Motor neuron (in vitro differentiated cells): ENCODE results near the gene SLC9A8. TPM values are rescaled to one million over a fixed set of nuclear protein-coding genes. Genes with fewer than 3 reads are reported as not detected.

ENCODE experiments used
- ATAC-seq, 8 experiments: fragments of 200-7000 bp; cut with Tn5 transposase; replicated peaks in 6 of 8; 2 replicates each; pipeline ENCODE4 v1.8.0; 2021; ENCODE audit warnings: mild to moderate bottlenecking in 8 of 8, moderate library complexity in 8 of 8
- H3K27ac ChIP-seq, 2 donors: fragments of 250-450 bp; sonication (Bioruptor Pico); 2 replicates each; pipeline ENCODE4 v1.9.0; 2021; ENCODE audit warnings: antibody characterized with exemption in 2 of 2, mild to moderate bottlenecking in 2 of 2, moderate library complexity in 1 of 2
- H3K4me1 ChIP-seq, 2 donors: fragments of 250-450 bp; sonication (Bioruptor Pico); replicated peaks in 1 of 2; 2 replicates each; pipeline ENCODE4 v1.6.1; 2021; ENCODE audit warnings: antibody characterized with exemption in 2 of 2, mild to moderate bottlenecking in 2 of 2, moderate library complexity in 1 of 2
- H3K4me3 ChIP-seq, 5 donors: fragments of 250-450 bp; sonication (Bioruptor Pico); 2 replicates each; pipeline ENCODE4 v1.9.0; 2021; ENCODE audit warnings: antibody characterized with exemption in 5 of 5, mild to moderate bottlenecking in 5 of 5, moderate library complexity in 4 of 5
- WGBS, 10 experiments: fragments of 450-650 bp; shearing (Covaris generic); methylation state at CpG; one replicate each; pipeline ENCODE4 v1.0.0; 2022; 5-methylcytosine and 5-hydroxymethylcytosine counted together
- in situ Hi-C, 9 experiments: fragments of 400-800 bp; cut with MboI; loops; one replicate each; pipeline ENCODE4 v1.15.0; 2021; ENCODE audit warnings: low sequenced_read_pairs in 9 of 9, low pct_unique_long_range_greater_than_20kb in 2 of 9; ENCODE audit not compliant: unreplicated experiment in 9 of 9
- total RNA-seq, 8 experiments: library from RNA; unstranded; fragments of 300-600 nt; gene quantifications; 2 replicates each; pipeline versions ENCODE4 v1.2.3 to v1.2.4, GENCODE V29; 2022

Gene SLC9A8
- total RNA-seq, 8 experiments from 2014 or later = 3.7 to 15.5 (median 7.1) TPM

GRCh38 chr20:49865559-49865958 is 52.9 kb downstream of the SLC9A8 start:
- Histone ChIP-seq H3K4me3 (no peak overlapping the region), H3K27ac (no peak overlapping the region), H3K4me1 (no peaks in the 10 kb centered on the region)
- ATAC-seq = peak in 1 of 8 experiments; percentile 30
- 70 to 100% (median 94%) methylated on average over 1 to 7 of the region's 7 CpGs; no CpG with 5 or more reads in 4 of the 10 experiments for WGBS, 10 experiments
- in situ Hi-C loops = loop anchor here in 1 of 9 experiments (25.0 kb wide), 1 partner anchor 253 kb away; no protein-coding TSS in a partner anchor

DNA sequence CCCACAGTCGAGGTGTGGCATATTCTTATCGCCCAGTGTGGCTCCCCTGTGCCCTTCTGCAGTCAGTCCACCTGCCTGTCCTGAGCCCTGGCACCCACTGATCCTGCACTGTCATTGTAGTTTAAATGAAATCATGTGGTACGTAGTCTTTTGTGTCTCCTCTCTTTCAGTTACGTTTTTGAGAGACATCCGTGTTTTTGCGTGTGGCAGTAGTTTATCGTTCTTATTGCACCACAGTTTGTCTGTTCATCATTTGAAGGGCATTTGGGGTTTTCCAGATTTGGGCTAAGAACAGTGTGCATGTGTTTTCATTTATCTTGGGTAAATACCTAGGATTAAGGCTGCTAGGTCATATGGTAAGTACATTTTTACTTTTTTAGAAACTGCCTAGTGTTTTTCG is 53.4 kb downstream of the SLC9A8 start:
- H3K4me1 ChIP-seq = no peaks in the 10 kb centered on the region
- no peak overlapping the region for H3K27ac ChIP-seq
- 27 to 100% (median 83%) methylated on average over 1 to 8 of the region's 8 CpGs; no CpG with 5 or more reads in 1 of the 10 experiments for WGBS, 10 experiments
- in situ Hi-C loops = loop anchor here in 1 of 9 experiments (25.0 kb wide), 1 partner anchor 254 kb away; no protein-coding TSS in a partner anchor
- no peak overlapping the region for H3K4me3 ChIP-seq
- ATAC-seq = peak in 1 of 8 experiments; percentile 23

- H3K4me3 ChIP-seq = no peak overlapping the region
- no peak overlapping the region for H3K27ac ChIP-seq
- WGBS, 10 experiments = 60 to 100% (median 83%) methylated on average over 2 to 8 of the region's 9 CpGs; no CpG with 5 or more reads in 1 of the 10 experiments
- in situ Hi-C loops = loop anchor here in 1 of 9 experiments (25.0 kb wide), 1 partner anchor 255 kb away; no protein-coding TSS in a partner anchor
- ATAC-seq = no peak
- no peaks in the 10 kb centered on the region for H3K4me1 ChIP-seq
Observed at GRCh38 chr20:49867453-49868215, 55.0 kb downstream of the SLC9A8 start.

DNA sequence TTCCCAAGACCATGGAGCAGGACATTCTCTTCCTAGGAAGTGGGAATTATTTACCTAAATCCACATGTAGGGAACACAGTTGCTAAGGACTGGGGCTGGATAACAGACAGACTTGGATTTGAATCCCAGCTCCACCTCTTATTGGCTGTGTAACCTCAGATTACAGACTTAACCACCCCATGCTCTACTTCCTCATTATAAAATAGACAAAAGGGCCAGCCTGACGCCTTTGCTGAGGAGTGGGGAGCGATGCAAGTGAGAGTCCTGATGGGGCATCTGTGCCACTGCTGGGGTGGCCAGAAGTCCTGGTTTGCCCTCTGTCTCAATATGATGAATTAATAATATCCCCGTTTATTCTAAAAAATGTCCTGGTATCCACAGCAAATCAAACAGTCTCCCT is 55.9 kb downstream of the SLC9A8 start:
- in situ Hi-C loops = loop anchor here in 1 of 9 experiments (25.0 kb wide), 1 partner anchor 256 kb away; no protein-coding TSS in a partner anchor
- WGBS, 10 experiments = 60 to 100% (median 92%) methylated on average over 1 to 3 of the region's 3 CpGs; no CpG with 5 or more reads in 4 of the 10 experiments
- H3K4me3 ChIP-seq = no peak overlapping the region
- H3K4me1 ChIP-seq = no peaks in the 10 kb centered on the region
- ATAC-seq = no peak
- H3K27ac ChIP-seq = no peak overlapping the region

DNA sequence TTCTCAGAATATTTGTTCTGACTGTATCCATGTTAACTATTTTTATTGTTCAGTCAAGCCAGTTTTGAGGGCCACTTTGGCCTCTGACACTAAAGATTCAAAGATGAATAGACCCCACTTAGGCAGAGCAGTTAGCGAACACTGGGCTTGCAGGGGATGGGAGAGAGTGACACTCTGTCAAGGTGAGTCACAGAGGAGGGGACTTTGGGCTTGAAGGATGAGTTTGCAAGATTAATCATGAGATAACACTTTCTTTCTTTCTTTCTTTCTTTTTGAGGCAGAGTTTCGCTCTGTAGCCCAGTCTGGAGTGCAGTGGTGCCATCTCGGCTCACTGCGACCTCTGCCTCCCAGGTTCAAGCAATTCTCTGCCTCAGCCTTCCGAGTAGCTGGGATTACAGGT is 56.3 kb downstream of the SLC9A8 start:
- 0 to 100% (median 75%) methylated on average over 1 to 4 of the region's 5 CpGs; no CpG with 5 or more reads in 1 of the 10 experiments for WGBS, 10 experiments
- Histone ChIP-seq H3K27ac (no peak overlapping the region), H3K4me3 (no peak overlapping the region), H3K4me1 (no peaks in the 10 kb centered on the region)
- no peak for ATAC-seq
- in situ Hi-C loops = loop anchor here in 1 of 9 experiments (25.0 kb wide), 1 partner anchor 257 kb away; no protein-coding TSS in a partner anchor

GRCh38 chr20:49870261-49870660 is 57.6 kb downstream of the SLC9A8 start:
- ATAC-seq = no peak
- 80 to 100% (median 97%) methylated on average over 1 to 4 of the region's 5 CpGs; no CpG with 5 or more reads in 2 of the 10 experiments for WGBS, 10 experiments
- in situ Hi-C loops = loop anchor here in 1 of 9 experiments (25.0 kb wide), 1 partner anchor 258 kb away; no protein-coding TSS in a partner anchor

GRCh38 chr20:49871391-49871948 is 58.8 kb downstream of the SLC9A8 start:
- H3K4me3 ChIP-seq = no peak overlapping the region
- in situ Hi-C loops = loop anchor here in 1 of 9 experiments (25.0 kb wide), 1 partner anchor 259 kb away; no protein-coding TSS in a partner anchor
- H3K27ac ChIP-seq = no peak overlapping the region
- 60 to 100% (median 90%) methylated on average over 1 to 6 of the region's 6 CpGs for WGBS, 10 experiments
- no peak for ATAC-seq
- H3K4me1 ChIP-seq = no peaks in the 10 kb centered on the region

More at GRCh38 chr20:49870261-49870660, 57.6 kb downstream of the SLC9A8 start:
- Histone ChIP-seq H3K4me3 (no peak overlapping the region), H3K27ac (no peak overlapping the region), H3K4me1 (no peaks in the 10 kb centered on the region)

DNA sequence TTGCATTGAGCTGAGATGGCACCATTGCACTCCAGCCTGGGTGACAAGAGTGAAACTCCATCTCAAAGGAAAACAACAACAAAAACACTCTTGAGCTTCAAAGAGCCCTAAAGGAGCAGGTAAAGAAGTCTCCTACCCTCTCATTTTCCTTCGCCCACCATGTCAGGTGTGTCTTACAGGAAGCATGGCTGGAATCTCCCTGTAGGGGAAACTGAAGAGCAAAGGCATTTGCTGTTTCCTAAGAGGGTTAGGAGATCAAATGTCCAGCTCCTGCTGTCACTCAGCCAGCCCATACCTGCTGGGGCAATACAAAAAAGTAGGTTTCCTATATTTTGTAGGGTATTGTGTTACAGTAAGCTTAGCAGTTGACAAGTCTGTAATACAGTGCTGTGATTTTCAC is 59.4 kb downstream of the SLC9A8 start:
- in situ Hi-C loops = loop anchor here in 1 of 9 experiments (25.0 kb wide), 1 partner anchor 260 kb away; no protein-coding TSS in a partner anchor

DNA sequence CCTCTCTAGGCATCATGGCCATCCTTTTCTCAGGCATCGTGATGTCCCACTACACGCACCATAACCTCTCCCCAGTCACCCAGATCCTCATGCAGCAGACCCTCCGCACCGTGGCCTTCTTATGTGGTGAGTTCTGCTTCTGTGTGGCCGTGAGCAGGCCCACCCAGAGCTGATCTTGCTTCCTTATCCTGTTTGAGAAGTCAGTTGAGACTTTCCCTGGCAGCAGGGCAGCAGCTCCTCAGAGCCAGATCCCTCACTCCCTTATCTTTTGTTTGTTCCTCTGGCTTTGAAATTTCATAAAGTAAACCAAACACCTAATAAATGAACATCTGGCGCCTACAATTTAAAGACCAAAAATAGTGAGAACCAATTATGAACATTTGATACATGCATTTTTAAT is 62.1 kb downstream of the SLC9A8 start:
- Histone ChIP-seq H3K4me3 (no peak overlapping the region), H3K27ac (no peak overlapping the region), H3K4me1 (no peaks in the 10 kb centered on the region)
- in situ Hi-C loops = loop anchor here in 5 of 9 experiments (25.0 kb wide), 2 partner anchors 262 to 537 kb away; no protein-coding TSS in a partner anchor
- no peak for ATAC-seq
- WGBS, 10 experiments = 87 to 100% (median 100%) methylated on average over 1 to 5 of the region's 6 CpGs; no CpG with 5 or more reads in 1 of the 10 experiments

More for the DNA sequence above, 59.4 kb downstream of the SLC9A8 start:
- Histone ChIP-seq H3K4me3 (no peak overlapping the region), H3K27ac (no peak overlapping the region), H3K4me1 (no peaks in the 10 kb centered on the region)
- no peak for ATAC-seq
- 88 to 100% methylated on average over 1 of the region's 1 CpG; no CpG with 5 or more reads in 8 of the 10 experiments for WGBS, 10 experiments

GRCh38 chr20:49877386-49877921 is 64.8 kb downstream of the SLC9A8 start:
- H3K27ac ChIP-seq = no peak overlapping the region
- in situ Hi-C loops = loop anchor here in 5 of 9 experiments (25.0 kb wide), 2 partner anchors 265 to 540 kb away; no protein-coding TSS in a partner anchor
- 0 to 87% (median 41%) methylated on average over 1 to 4 of the region's 4 CpGs; no CpG with 5 or more reads in 2 of the 10 experiments for WGBS, 10 experiments
- H3K4me1 ChIP-seq = no peaks in the 10 kb centered on the region
- no peak overlapping the region for H3K4me3 ChIP-seq
- ATAC-seq = peak in 3 of 8 experiments; percentile 32 to 90 (median 83)

- Histone ChIP-seq H3K4me1 (no peaks in the 10 kb centered on the region), H3K27ac (no peak overlapping the region), H3K4me3 (no peak overlapping the region)
- 88 to 100% methylated on average over 1 of the region's 1 CpG; no CpG with 5 or more reads in 8 of the 10 experiments for WGBS, 10 experiments
- no peak for ATAC-seq
- in situ Hi-C loops = loop anchor here in 5 of 9 experiments (25.0 kb wide), 2 partner anchors 267 to 542 kb away; no protein-coding TSS in a partner anchor
Observed at GRCh38 chr20:49878977-49879376, 66.3 kb downstream of the SLC9A8 start.

GRCh38 chr20:49880177-49880576 is 67.5 kb downstream of the SLC9A8 start:
- in situ Hi-C loops = loop anchor here in 5 of 9 experiments (25.0 kb wide), 2 partner anchors 268 to 543 kb away; no protein-coding TSS in a partner anchor
- Histone ChIP-seq H3K4me1 (no peaks in the 10 kb centered on the region), H3K4me3 (no peak overlapping the region), H3K27ac (no peak overlapping the region)
- 43 to 100% (median 90%) methylated on average over 1 to 3 of the region's 3 CpGs; no CpG with 5 or more reads in 3 of the 10 experiments for WGBS, 10 experiments
- peak in 2 of 8 experiments; percentile 12 to 80 for ATAC-seq
